SKM-1 (cell line): Measurements from ENCODE around the gene FUT3.
A peak's percentile ranks its signal among the peaks of the same experiment; 100 is the strongest.
"Not testable (repeated sequence)": the region's sequence is repeated elsewhere in the genome, so short reads cannot be mapped to it uniquely, and the experiment has no call there.

ENCODE experiments used
- DNase-seq: peaks from one replicate; lab custom pipeline; 2025; ENCODE audit not compliant: unreplicated experiment; lab: John Stamatoyannopoulos, UW

FUT3 gene

GRCh38 chr19:5882421-5882968 is 31.2 kb upstream of the FUT3 start:
- DNase-seq, result no peak

GRCh38 chr19:5881543-5882299 is 30.5 kb upstream of the FUT3 start:
- no peak for DNase-seq

- DNase-seq, result no peak
These were observed 29.4 kb upstream of the FUT3 start for GRCh38 chr19:5880604-5881078.

GRCh38 chr19:5880196-5880595 is 28.9 kb upstream of the FUT3 start:
- DNase-seq, result no peak

- DNase-seq, result no peak
These were observed 26.6 kb upstream of the FUT3 start for GRCh38 chr19:5877882-5878281.

- DNase-seq, result no peak
These were observed 26.2 kb upstream of the FUT3 start for GRCh38 chr19:5877427-5877826.

- DNase-seq, result peak; percentile 62
These were observed 23.2 kb upstream of the FUT3 start for GRCh38 chr19:5874496-5874895.

- DNase-seq, result no peak
These were observed 22.5 kb upstream of the FUT3 start for GRCh38 chr19:5873617-5874199.

- no peak for DNase-seq
These were observed 19.7 kb upstream of the FUT3 start for GRCh38 chr19:5870986-5871394.

- DNase-seq, result no peak
These were observed 16.2 kb upstream of the FUT3 start for GRCh38 chr19:5867201-5868136.

GRCh38 chr19:5865772-5866171 is 14.5 kb upstream of the FUT3 start:
- no peak for DNase-seq

GRCh38 chr19:5864725-5865486 is 13.7 kb upstream of the FUT3 start:
- no peak for DNase-seq

- no peak for DNase-seq
These were observed 12.9 kb upstream of the FUT3 start for GRCh38 chr19:5864013-5864720.

GRCh38 chr19:5863030-5863665 is 11.9 kb upstream of the FUT3 start:
- no peak for DNase-seq

- DNase-seq, result no peak
These were observed 6.2 kb upstream of the FUT3 start for GRCh38 chr19:5857203-5858081.

GRCh38 chr19:5855151-5855550 is 3.9 kb upstream of the FUT3 start:
- not testable (repeated sequence) for DNase-seq

- DNase-seq, result not testable (repeated sequence)
These were observed 2.9 kb upstream of the FUT3 start for GRCh38 chr19:5854121-5854520.

GRCh38 chr19:5850743-5851293 is 431 bp downstream of the FUT3 start:
- no peak for DNase-seq
